Hematopoietic multipotent progenitor cell treated with erythropoietin and hydrocortisone succinate and interleukin-3 and kit ligand, for 8 days (in vitro differentiated cells): ENCODE results near the gene TFDP2.
A peak's percentile ranks its signal among the peaks of the same experiment; 100 is the strongest.
"Not testable (repeated sequence)": the region's sequence is repeated elsewhere in the genome, so short reads cannot be mapped to it uniquely, and the experiment has no call there.

Experiments
- DNase-seq: peaks from one replicate; pipeline ENCODE4 v3.0.0-alpha.2; 2015

TFDP2 gene

GRCh38 chr3:142013993-142014392 is 135.4 kb downstream of the TFDP2 start:
- no peak for DNase-seq

- no peak for DNase-seq
Measured at GRCh38 chr3:142013326-142013980, 135.9 kb downstream of the TFDP2 start.

- no peak for DNase-seq
Measured at GRCh38 chr3:142009029-142009428, 140.3 kb downstream of the TFDP2 start.

- DNase-seq, result peak; percentile 54
Measured at GRCh38 chr3:142007710-142008399, 141.5 kb downstream of the TFDP2 start.

- DNase-seq, result not testable (repeated sequence)
Measured at GRCh38 chr3:142004957-142005356, 144.4 kb downstream of the TFDP2 start.

GRCh38 chr3:142004025-142004424 is 145.3 kb downstream of the TFDP2 start:
- DNase-seq, result no peak

- DNase-seq, result no peak
Measured at GRCh38 chr3:142003291-142003690, 146.1 kb downstream of the TFDP2 start.

GRCh38 chr3:142000325-142000870 is 148.9 kb downstream of the TFDP2 start:
- no peak for DNase-seq

GRCh38 chr3:141998669-141999290 is 150.6 kb downstream of the TFDP2 start:
- peak; percentile 30 for DNase-seq

- no peak for DNase-seq
Measured at GRCh38 chr3:141996437-141996836, 152.9 kb downstream of the TFDP2 start.

GRCh38 chr3:141994856-141995255 is 154.5 kb downstream of the TFDP2 start:
- DNase-seq, result no peak

- no peak for DNase-seq
Measured at GRCh38 chr3:141992512-141992911, 156.8 kb downstream of the TFDP2 start.

GRCh38 chr3:141986548-141987107 is 162.7 kb downstream of the TFDP2 start:
- no peak for DNase-seq

GRCh38 chr3:141981084-141981483 is 168.3 kb downstream of the TFDP2 start:
- no peak for DNase-seq

- no peak for DNase-seq
Measured at GRCh38 chr3:141979050-141979671, 170.2 kb downstream of the TFDP2 start.

- not testable (repeated sequence) for DNase-seq
Measured at GRCh38 chr3:141974777-141975176, 174.6 kb downstream of the TFDP2 start.

- no peak for DNase-seq
Measured at GRCh38 chr3:141972399-141972798, 176.9 kb downstream of the TFDP2 start.

- no peak for DNase-seq
Measured at GRCh38 chr3:141971571-141971970, 177.8 kb downstream of the TFDP2 start.

- DNase-seq, result no peak
Measured at GRCh38 chr3:141969711-141970110, 179.6 kb downstream of the TFDP2 start.

GRCh38 chr3:141965471-141965870 is 183.9 kb downstream of the TFDP2 start:
- no peak for DNase-seq

GRCh38 chr3:141963301-141963700 is 186.0 kb downstream of the TFDP2 start:
- no peak for DNase-seq

- DNase-seq, result no peak
Measured at GRCh38 chr3:141960731-141961130, 188.6 kb downstream of the TFDP2 start.
